Measurements from ENCODE around the gene BAZ1B.
"Not testable (repeated sequence)": the region's sequence is repeated elsewhere in the genome, so short reads cannot be mapped to it uniquely, and the experiment has no call there.

- TF ChIP-seq CTCF (IDR thresholded peaks at IDR 0.05; ENCODE audit: poor library complexity, severe bottlenecking); EP300 (conservative IDR thresholded peaks at IDR 0.05; ENCODE audit: poor library complexity, severe bottlenecking); EZH2 (IDR thresholded peaks at IDR 0.05; ENCODE audit: borderline replicate concordance, insufficient read depth, low read length, poor library complexity, severe bottlenecking); MXI1 (conservative IDR thresholded peaks at IDR 0.05; ENCODE audit: poor library complexity, severe bottlenecking); SMC3 (conservative IDR thresholded peaks at IDR 0.05; ENCODE audit: poor library complexity); POLR2AphosphoS5 (IDR thresholded peaks at IDR 0.05); TAF1 (IDR thresholded peaks at IDR 0.05; ENCODE audit: low read depth); REST (IDR thresholded peaks at IDR 0.05; ENCODE audit: borderline replicate concordance): not testable (repeated sequence)
These were observed 102.1 kb downstream of the BAZ1B start for GRCh38 chr7:73420016-73420415.
